HCT116 (cell line): ENCODE measurements around the gene TMC8. TPM values are rescaled to one million over a fixed set of nuclear protein-coding genes. Genes with fewer than 3 reads are reported as not detected.

ENCODE experiments used
- ATAC-seq: fragments of 200-7000 bp; cut with Tn5 transposase; 2 replicates; pipeline ENCODE4 v1.9.1; 2020; ENCODE audit warnings: mild to moderate bottlenecking, moderate library complexity
- BruUV-seq: library from RNA; stranded (reverse); fragments of 400-500 nt; replicated peaks from 2 replicates; lab custom pipeline; 2021; lab: Mats Ljungman, UMichigan
- CTCF ChIA-PET: fragments of 300-600 bp; sonication (Branson Sonifier 250); formaldehyde crosslinking; loops from one replicate; lab custom pipeline; 2021; ENCODE audit warnings: antibody characterized with exemption; lab: Charles Lee
- POLR2A ChIA-PET: fragments of 300-600, 350-600 bp; sonication (Branson Sonifier 250); formaldehyde crosslinking; loops from one replicate; lab custom pipeline; 2021; ENCODE audit warnings: antibody characterized with exemption; lab: Charles Lee
- RAD21 ChIA-PET, 2 experiments: fragments of 300-600 bp; sonication (Branson Sonifier 250); formaldehyde crosslinking; loops; one replicate each; lab custom pipeline; 2023; ENCODE audit warnings: low total read pairs in 2 of 2; ENCODE audit not compliant: uncharacterized antibody in 2 of 2, unreplicated experiment in 2 of 2, low non-redundant PET in 1 of 2; lab: Charles Lee
- DNase-seq: peaks from one replicate; pipeline ENCODE4 v3.0.0-alpha.2; 2010; ENCODE audit warnings: low read depth, low spot score
- H2AFZ ChIP-seq: fragments of 200-600 bp; shearing (Covaris generic), sonication (generic); 2 replicates; pipeline ENCODE4 v1.6.1; 2017; ENCODE audit warnings: low read depth, mixed run types, mixed read lengths, antibody characterized with exemption, low read length; ENCODE audit not compliant: poor library complexity, severe bottlenecking
- H3K27ac ChIP-seq: 2 replicates; pipeline ENCODE4 v1.5.1; 2012; ENCODE audit warnings: low read depth, low read length
- H3K27me3 ChIP-seq: fragments of 200-600 bp; sonication (generic); 2 replicates; pipeline ENCODE4 v1.6.1; 2016; ENCODE audit warnings: mixed run types, low read length, mixed read lengths; ENCODE audit not compliant: insufficient read depth
- H3K36me3 ChIP-seq, 2 experiments: fragments of 200-500 bp in 1 of 2; fragments of 200-600 bp in 1 of 2; sonication (Bioruptor generic) in 1 of 2; sonication (generic) in 1 of 2; 2 replicates each; pipeline versions ENCODE4 v1.5.1 to v1.6.1; 2014 to 2016; ENCODE audit warnings: low read length in 2 of 2, inconsistent platforms in 1 of 2, mixed read lengths in 1 of 2, mixed run types in 1 of 2; ENCODE audit not compliant: insufficient read depth in 2 of 2, control insufficient read depth in 1 of 2
- H3K4me1 ChIP-seq, 2 experiments: fragments of 200-600 bp in 1 of 2; sonication (generic) in 1 of 2; 2 replicates each; pipeline versions ENCODE4 v1.5.1 to v1.6.1; 2012 to 2017; ENCODE audit warnings: low read length in 2 of 2, inconsistent platforms in 1 of 2, mild to moderate bottlenecking in 1 of 2, mixed read lengths in 1 of 2, mixed run types in 1 of 2, moderate library complexity in 1 of 2; ENCODE audit not compliant: insufficient read depth in 2 of 2, control insufficient read depth in 1 of 2
- H3K4me2 ChIP-seq: fragments of 200-600 bp; sonication (generic); 2 replicates; pipeline ENCODE4 v1.6.1; 2017; ENCODE audit warnings: mixed run types, low read length, mixed read lengths
- H3K4me3 ChIP-seq, 2 experiments: fragments of 200-600 bp in 1 of 2; sonication (generic) in 1 of 2; replicated peaks in 1 of 2; 2 replicates each; pipeline ENCODE4 v1.5.1; 2011 to 2016; ENCODE audit warnings: low read length in 2 of 2, control low read depth in 1 of 2, low read depth in 1 of 2, mild to moderate bottlenecking in 1 of 2, mixed read lengths in 1 of 2, mixed run types in 1 of 2
- H3K79me2 ChIP-seq: fragments of 200-600 bp; sonication (generic); 2 replicates; pipeline ENCODE4 v1.6.1; 2017; ENCODE audit warnings: mild to moderate bottlenecking, mixed run types, low read length, moderate library complexity, mixed read lengths; ENCODE audit not compliant: insufficient read depth
- H3K9ac ChIP-seq: fragments of 200-600 bp; sonication (generic); 2 replicates; pipeline ENCODE4 v1.6.1; 2016; ENCODE audit warnings: low read length, mixed read lengths
- H3K9me2 ChIP-seq: fragments of 200-600 bp; sonication (generic), shearing (Covaris generic); 2 replicates; pipeline ENCODE4 v1.6.1; 2017; ENCODE audit warnings: mixed run types, mild to moderate bottlenecking, moderate library complexity; ENCODE audit not compliant: insufficient read depth
- H3K9me3 ChIP-seq, 2 experiments: fragments of 200-500 bp in 1 of 2; fragments of 200-600 bp in 1 of 2; sonication (Bioruptor generic) in 1 of 2; sonication (generic) in 1 of 2; 2 replicates each; pipeline ENCODE4 v1.6.1; 2014 to 2017; ENCODE audit warnings: low read length in 2 of 2, mixed read lengths in 2 of 2, inconsistent platforms in 1 of 2, low read depth in 1 of 2, mild to moderate bottlenecking in 1 of 2, mixed run types in 1 of 2, moderate library complexity in 1 of 2; ENCODE audit not compliant: control insufficient read depth in 1 of 2, insufficient read depth in 1 of 2
- H4K20me1 ChIP-seq: fragments of 200-600 bp; sonication (generic), shearing (Covaris generic); 2 replicates; pipeline ENCODE4 v1.6.1; 2017; ENCODE audit warnings: mixed run types, mild to moderate bottlenecking, moderate library complexity; ENCODE audit not compliant: insufficient read depth
- CEBPB ChIP-seq: IDR thresholded peaks from 2 replicates; pipeline ENCODE4 v1.6.1; 2012; ENCODE audit warnings: low read depth
- EGR1 ChIP-seq: IDR thresholded peaks from 2 replicates; pipeline ENCODE4 v1.6.1; 2012; ENCODE audit warnings: low read depth
- ELF1 ChIP-seq: IDR thresholded peaks from 2 replicates; pipeline ENCODE4 v1.6.1; 2012; ENCODE audit warnings: low read depth, borderline replicate concordance
- EZH2phosphoT487 ChIP-seq: fragments of 200-600 bp; IDR thresholded peaks from 2 replicates; pipeline ENCODE4 v1.6.1; 2018; ENCODE audit warnings: antibody characterized with exemption, borderline replicate concordance
- FOSL1 ChIP-seq: IDR thresholded peaks from 2 replicates; pipeline ENCODE4 v1.6.1; 2012; ENCODE audit warnings: low read depth
- JUND ChIP-seq: IDR thresholded peaks from 2 replicates; pipeline ENCODE4 v1.6.1; 2012
- POLR2AphosphoS5 ChIP-seq: IDR thresholded peaks from 2 replicates; pipeline ENCODE4 v1.6.1; 2011; ENCODE audit warnings: mild to moderate bottlenecking, low read depth, low read length, moderate library complexity
- RAD21 ChIP-seq: IDR thresholded peaks from 2 replicates; pipeline ENCODE4 v1.6.1; 2012; ENCODE audit warnings: low read depth, mild to moderate bottlenecking
- SIN3A ChIP-seq: IDR thresholded peaks from 2 replicates; pipeline ENCODE4 v1.6.1; 2012; ENCODE audit warnings: low read depth
- SP1 ChIP-seq: IDR thresholded peaks from 2 replicates; pipeline ENCODE4 v1.6.1; 2012; ENCODE audit warnings: low read depth
- SRF ChIP-seq: IDR thresholded peaks from 2 replicates; pipeline ENCODE4 v1.6.1; 2012; ENCODE audit warnings: low read depth
- YY1 ChIP-seq: IDR thresholded peaks from 2 replicates; pipeline ENCODE4 v1.6.1; 2011; ENCODE audit warnings: low read length, low read depth, moderate library complexity, mild to moderate bottlenecking; ENCODE audit not compliant: insufficient replicate concordance; ENCODE audit errors: extremely low read depth
- ZFX ChIP-seq: fragments of 450-650 bp; IDR thresholded peaks from 2 replicates; pipeline ENCODE4 v1.6.1; 2017
- intact Hi-C: fragments of 100-400 bp; cut with micrococcal nuclease; formaldehyde crosslinking; loops from 2 replicates; pipeline ENCODE4 v1.10.0; 2022
- total RNA-seq: library from RNA; stranded (reverse); gene quantifications from one replicate; pipeline ENCODE4 v1.2.1, GENCODE V29; 2021; ENCODE audit not compliant: unreplicated experiment
- TF ChIP-seq, protein P1 (sequence below): IDR thresholded peaks from 2 replicates; pipeline ENCODE4 v1.6.1; 2012; ENCODE audit warnings: low read depth

TMC8 gene
- total RNA-seq, 1 experiment from 2014 or later, result 7.8 TPM

DNA sequence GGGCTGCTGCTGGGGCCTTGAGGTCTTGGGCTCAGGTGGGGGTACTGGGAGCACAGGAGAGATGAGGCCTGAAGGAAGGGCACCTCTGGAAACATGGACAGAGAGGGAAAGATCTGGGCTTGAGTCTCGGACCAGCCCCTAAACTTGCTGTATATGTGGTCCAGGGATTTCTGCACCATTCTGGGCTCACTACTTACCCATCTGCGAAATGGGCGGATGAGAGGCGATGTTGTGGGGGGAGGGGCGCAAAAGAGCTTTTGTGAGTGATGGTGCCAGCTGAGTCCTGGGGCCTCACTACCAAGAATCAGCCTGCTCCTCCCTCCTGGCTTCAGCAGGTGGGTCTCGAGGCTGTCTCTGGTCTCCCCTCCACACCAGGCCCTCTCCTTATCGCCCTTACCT, 15.9 kb downstream of the TMC8 start:
- H3K4me1 ChIP-seq, result peaks cover 38 to 50% of the 10 kb centered on the region in 2 experiments
- ChIA-PET RAD21 (no interaction called here), POLR2A (no interaction called here)

DNA sequence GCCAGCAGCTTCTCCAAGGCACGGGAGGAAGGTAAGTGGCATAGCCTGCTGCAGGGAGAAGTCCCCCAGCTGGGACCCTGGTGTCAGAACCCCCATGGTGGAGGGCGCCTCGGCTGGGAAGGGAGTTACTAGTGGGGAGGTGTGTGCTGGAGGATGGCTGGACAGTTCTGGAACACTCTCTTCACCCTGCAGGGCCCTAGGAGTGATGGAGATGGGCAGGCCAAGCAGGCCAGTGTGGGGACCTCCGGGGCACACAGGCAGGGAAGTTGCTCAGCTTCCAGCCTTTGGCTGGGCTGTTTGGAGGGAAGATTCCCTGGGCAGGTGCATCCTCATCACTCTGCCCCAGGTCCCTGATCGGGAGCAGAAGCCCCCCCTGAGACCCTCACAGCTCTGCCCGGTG, 16.3 kb downstream of the TMC8 start:
- no peaks in the 10 kb centered on the region for H3K9me3 ChIP-seq
- no peak for ATAC-seq
- no peak overlapping the region for H3K27ac ChIP-seq
- no peak for DNase-seq
- ChIA-PET RAD21 (no interaction called here), CTCF (no interaction called here), POLR2A (no interaction called here)
- H3K9ac ChIP-seq, result no peak overlapping the region
- no peak overlapping the region for H2AFZ ChIP-seq
- no peaks in the 10 kb centered on the region for H3K9me2 ChIP-seq
- no TSS peak for BruUV-seq
- peaks cover 35 to 50% of the 10 kb centered on the region in 2 experiments for H3K4me1 ChIP-seq
- no peaks in the 10 kb centered on the region for H3K36me3 ChIP-seq
- no peaks in the 10 kb centered on the region for H4K20me1 ChIP-seq
- no peak overlapping the region for H3K4me2 ChIP-seq
- H3K27me3 ChIP-seq, result no peaks in the 10 kb centered on the region
- H3K79me2 ChIP-seq, result no peaks in the 10 kb centered on the region
- TF ChIP-seq YY1 (no peak), ELF1 (no peak), ZFX (no peak), EGR1 (no peak), SP1 (no peak), SRF (no peak), RAD21 (no peak), CEBPB (no peak), FOSL1 (no peak)
- TF ChIP-seq, protein P1, sequence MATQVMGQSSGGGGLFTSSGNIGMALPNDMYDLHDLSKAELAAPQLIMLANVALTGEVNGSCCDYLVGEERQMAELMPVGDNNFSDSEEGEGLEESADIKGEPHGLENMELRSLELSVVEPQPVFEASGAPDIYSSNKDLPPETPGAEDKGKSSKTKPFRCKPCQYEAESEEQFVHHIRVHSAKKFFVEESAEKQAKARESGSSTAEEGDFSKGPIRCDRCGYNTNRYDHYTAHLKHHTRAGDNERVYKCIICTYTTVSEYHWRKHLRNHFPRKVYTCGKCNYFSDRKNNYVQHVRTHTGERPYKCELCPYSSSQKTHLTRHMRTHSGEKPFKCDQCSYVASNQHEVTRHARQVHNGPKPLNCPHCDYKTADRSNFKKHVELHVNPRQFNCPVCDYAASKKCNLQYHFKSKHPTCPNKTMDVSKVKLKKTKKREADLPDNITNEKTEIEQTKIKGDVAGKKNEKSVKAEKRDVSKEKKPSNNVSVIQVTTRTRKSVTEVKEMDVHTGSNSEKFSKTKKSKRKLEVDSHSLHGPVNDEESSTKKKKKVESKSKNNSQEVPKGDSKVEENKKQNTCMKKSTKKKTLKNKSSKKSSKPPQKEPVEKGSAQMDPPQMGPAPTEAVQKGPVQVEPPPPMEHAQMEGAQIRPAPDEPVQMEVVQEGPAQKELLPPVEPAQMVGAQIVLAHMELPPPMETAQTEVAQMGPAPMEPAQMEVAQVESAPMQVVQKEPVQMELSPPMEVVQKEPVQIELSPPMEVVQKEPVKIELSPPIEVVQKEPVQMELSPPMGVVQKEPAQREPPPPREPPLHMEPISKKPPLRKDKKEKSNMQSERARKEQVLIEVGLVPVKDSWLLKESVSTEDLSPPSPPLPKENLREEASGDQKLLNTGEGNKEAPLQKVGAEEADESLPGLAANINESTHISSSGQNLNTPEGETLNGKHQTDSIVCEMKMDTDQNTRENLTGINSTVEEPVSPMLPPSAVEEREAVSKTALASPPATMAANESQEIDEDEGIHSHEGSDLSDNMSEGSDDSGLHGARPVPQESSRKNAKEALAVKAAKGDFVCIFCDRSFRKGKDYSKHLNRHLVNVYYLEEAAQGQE, result no peak
- H3K4me3 ChIP-seq, result no peak overlapping the region
- intact Hi-C loops, result no loop called here

More for the DNA sequence above, 15.9 kb downstream of the TMC8 start:
- H2AFZ ChIP-seq, result no peak overlapping the region
- no peaks in the 10 kb centered on the region for H3K27me3 ChIP-seq
- TF ChIP-seq JUND (no peak), EZH2phosphoT487 (no peak), POLR2AphosphoS5 (no peak), FOSL1 (no peak), SIN3A (no peak)
- no peak for ATAC-seq
- CTCF ChIA-PET, result no interaction called here
- H3K79me2 ChIP-seq, result no peaks in the 10 kb centered on the region
- no peaks in the 10 kb centered on the region for H3K36me3 ChIP-seq
- H3K4me3 ChIP-seq, result no peak overlapping the region
- no peaks in the 10 kb centered on the region for H4K20me1 ChIP-seq
- H3K27ac ChIP-seq, result no peak overlapping the region
- H3K4me2 ChIP-seq, result no peak overlapping the region
- H3K9me2 ChIP-seq, result no peaks in the 10 kb centered on the region
- no peak for DNase-seq
- intact Hi-C loops, result no loop called here
- no TSS peak for BruUV-seq
- H3K9me3 ChIP-seq, result no peaks in the 10 kb centered on the region
- no peak overlapping the region for H3K9ac ChIP-seq
